MM.1S (cell line): ENCODE measurements around the gene POM121L2.

Experiments
- DNase-seq: peaks from one replicate; pipeline ENCODE4 v3.0.0-alpha.2; 2015
- H2AFZ ChIP-seq: fragments of 300-600 bp; sonication (generic); 2 replicates; pipeline ENCODE4 v1.6.0; 2016; ENCODE audit warnings: antibody characterized with exemption, low read length
- H3F3A ChIP-seq: fragments of 300-600 bp; sonication (generic); 2 replicates; pipeline ENCODE4 v1.6.1; 2016; ENCODE audit warnings: mild to moderate bottlenecking, antibody characterized with exemption, low read length, moderate library complexity, mixed read lengths; ENCODE audit not compliant: insufficient read depth
- H3K27ac ChIP-seq: fragments of 300-600 bp; sonication (generic); 2 replicates; pipeline ENCODE4 v1.5.1; 2016; ENCODE audit warnings: mild to moderate bottlenecking, low read length
- H3K27me3 ChIP-seq: fragments of 300-600 bp; sonication (generic); replicated peaks from 2 replicates; pipeline ENCODE4 v1.6.0; 2016; ENCODE audit warnings: low read length; ENCODE audit not compliant: insufficient read depth
- H3K36me3 ChIP-seq: fragments of 300-600 bp; sonication (generic); replicated peaks from 2 replicates; pipeline ENCODE4 v1.6.1; 2016; ENCODE audit warnings: mild to moderate bottlenecking, low read length, mixed read lengths; ENCODE audit not compliant: insufficient read depth
- H3K4me1 ChIP-seq: fragments of 300-600 bp; sonication (generic); 2 replicates; pipeline ENCODE4 v1.6.1; 2016; ENCODE audit warnings: low read length, mixed read lengths
- H3K4me2 ChIP-seq: fragments of 300-600 bp; sonication (generic); 2 replicates; pipeline ENCODE4 v1.6.0; 2016; ENCODE audit warnings: low read depth, low read length
- H3K4me3 ChIP-seq: fragments of 300-600 bp; sonication (generic); 2 replicates; pipeline ENCODE4 v1.5.1; 2016; ENCODE audit warnings: low read length, mixed read lengths
- H3K79me2 ChIP-seq: fragments of 300-600 bp; sonication (generic); 2 replicates; pipeline ENCODE4 v1.6.1; 2016; ENCODE audit warnings: mixed run types, low read length, mixed read lengths
- H3K9ac ChIP-seq: fragments of 300-600 bp; sonication (generic); 2 replicates; pipeline ENCODE4 v1.6.1; 2016; ENCODE audit warnings: low read length, mixed read lengths
- H3K9me2 ChIP-seq: fragments of 300-600 bp; sonication (generic); replicated peaks from 2 replicates; pipeline ENCODE4 v1.6.1; 2016; ENCODE audit warnings: mild to moderate bottlenecking, low read length, mixed read lengths; ENCODE audit not compliant: insufficient read depth
- H3K9me3 ChIP-seq: fragments of 300-600 bp; sonication (generic); replicated peaks from 2 replicates; pipeline ENCODE4 v1.6.1; 2016; ENCODE audit warnings: mild to moderate bottlenecking, low read length, mixed read lengths; ENCODE audit not compliant: insufficient read depth
- H4K20me1 ChIP-seq: fragments of 300-600 bp; sonication (generic); 2 replicates; pipeline ENCODE4 v1.6.1; 2016; ENCODE audit warnings: mild to moderate bottlenecking, low read length, moderate library complexity, mixed read lengths; ENCODE audit not compliant: insufficient read depth
- EZH2 ChIP-seq: fragments of 300-600 bp; sonication (generic); optimal IDR thresholded peaks from 2 replicates; pipeline ENCODE3; 2017; ENCODE audit warnings: low read depth, mild to moderate bottlenecking, antibody characterized with exemption, low read length, mixed read lengths
- EZH2phosphoT487 ChIP-seq: fragments of 300-600 bp; sonication (generic); IDR thresholded peaks from 2 replicates; pipeline ENCODE4 v1.6.1; 2018; ENCODE audit warnings: antibody characterized with exemption, low read length
- TF ChIP-seq, protein P1 (sequence below): fragments of 300-600 bp; sonication (generic); IDR thresholded peaks from 2 replicates; pipeline ENCODE4 v1.5.1; 2016; ENCODE audit warnings: antibody characterized with exemption, low read length, mixed read lengths

The POM121L2 gene

DNA sequence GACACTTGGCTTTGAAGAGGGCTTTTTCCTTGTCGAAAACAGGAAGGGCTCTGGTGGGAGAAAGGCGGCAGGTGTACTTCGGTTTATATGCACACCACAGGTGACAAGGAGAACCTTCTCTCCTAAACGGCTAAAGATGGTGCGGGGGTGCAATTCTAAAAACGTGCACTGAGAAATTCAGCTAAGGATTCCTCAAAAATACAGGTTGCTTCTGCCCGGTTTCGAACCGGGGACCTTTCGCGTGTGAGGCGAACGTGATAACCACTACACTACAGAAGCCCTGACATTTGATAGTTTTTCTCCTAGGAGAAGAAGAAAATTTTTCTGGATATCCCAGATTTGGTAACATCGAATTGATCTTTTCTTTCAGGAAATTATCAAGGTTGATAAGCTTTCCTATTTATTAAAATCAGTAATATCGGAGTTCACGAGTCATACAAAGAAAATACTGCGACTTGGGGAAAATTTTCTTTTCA is 32.0 kb downstream of the POM121L2 start:
- H3K9me3 ChIP-seq: no peaks in the 10 kb centered on the region
- no peaks in the 10 kb centered on the region for H3F3A ChIP-seq
- no peak overlapping the region for H3K9ac ChIP-seq
- H3K27ac ChIP-seq: no peak overlapping the region
- no peak overlapping the region for H3K4me2 ChIP-seq
- no peaks in the 10 kb centered on the region for H3K79me2 ChIP-seq
- DNase-seq: no peak
- H2AFZ ChIP-seq: no peak overlapping the region
- no peak overlapping the region for H3K4me3 ChIP-seq
- no peaks in the 10 kb centered on the region for H3K27me3 ChIP-seq
- H4K20me1 ChIP-seq: no peaks in the 10 kb centered on the region
- H3K9me2 ChIP-seq: no peaks in the 10 kb centered on the region
- TF ChIP-seq, protein P1, sequence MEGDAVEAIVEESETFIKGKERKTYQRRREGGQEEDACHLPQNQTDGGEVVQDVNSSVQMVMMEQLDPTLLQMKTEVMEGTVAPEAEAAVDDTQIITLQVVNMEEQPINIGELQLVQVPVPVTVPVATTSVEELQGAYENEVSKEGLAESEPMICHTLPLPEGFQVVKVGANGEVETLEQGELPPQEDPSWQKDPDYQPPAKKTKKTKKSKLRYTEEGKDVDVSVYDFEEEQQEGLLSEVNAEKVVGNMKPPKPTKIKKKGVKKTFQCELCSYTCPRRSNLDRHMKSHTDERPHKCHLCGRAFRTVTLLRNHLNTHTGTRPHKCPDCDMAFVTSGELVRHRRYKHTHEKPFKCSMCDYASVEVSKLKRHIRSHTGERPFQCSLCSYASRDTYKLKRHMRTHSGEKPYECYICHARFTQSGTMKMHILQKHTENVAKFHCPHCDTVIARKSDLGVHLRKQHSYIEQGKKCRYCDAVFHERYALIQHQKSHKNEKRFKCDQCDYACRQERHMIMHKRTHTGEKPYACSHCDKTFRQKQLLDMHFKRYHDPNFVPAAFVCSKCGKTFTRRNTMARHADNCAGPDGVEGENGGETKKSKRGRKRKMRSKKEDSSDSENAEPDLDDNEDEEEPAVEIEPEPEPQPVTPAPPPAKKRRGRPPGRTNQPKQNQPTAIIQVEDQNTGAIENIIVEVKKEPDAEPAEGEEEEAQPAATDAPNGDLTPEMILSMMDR: no peak
- TF ChIP-seq EZH2phosphoT487: no peak
- no peak for TF ChIP-seq EZH2
- H3K4me1 ChIP-seq: no peaks in the 10 kb centered on the region
- H3K36me3 ChIP-seq: no peaks in the 10 kb centered on the region

DNA sequence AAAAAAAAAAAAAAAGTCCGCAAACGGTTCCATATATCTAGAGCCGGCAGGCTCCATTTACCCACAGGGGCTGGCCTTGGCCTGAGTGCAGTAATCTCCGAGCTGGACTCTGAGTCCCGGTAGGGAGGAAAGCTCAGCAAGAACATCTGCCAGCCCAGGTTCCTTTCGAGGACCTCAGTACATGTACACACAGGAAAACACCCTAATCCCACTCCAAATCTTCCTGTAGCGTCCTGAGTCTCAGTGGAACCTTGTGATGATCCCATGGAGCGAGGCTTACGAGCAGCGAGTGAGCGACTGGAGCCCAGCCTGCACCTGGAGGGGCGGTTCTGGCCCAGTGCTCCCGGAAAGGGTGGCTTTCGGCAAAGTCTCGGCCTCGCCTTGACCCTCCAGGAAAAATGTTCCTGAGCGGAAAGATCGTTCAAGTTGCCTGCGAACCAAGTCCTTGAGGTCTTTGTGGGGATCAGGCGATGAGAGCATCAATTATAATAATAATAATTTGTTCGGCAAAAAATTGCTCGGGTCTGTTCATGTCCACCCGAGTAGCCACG is 32.5 kb downstream of the POM121L2 start:
- Histone ChIP-seq H3K27me3 (0 out of 2 replicates have a peak, but pooled peaks cover 3% of the 10 kb centered on the region), H3K36me3 (no peaks in the 10 kb centered on the region), H3K4me2 (no peak overlapping the region), H3K4me3 (no peak overlapping the region), H3F3A (no peaks in the 10 kb centered on the region), H2AFZ (no peak overlapping the region), H3K9me3 (no peaks in the 10 kb centered on the region), H3K9me2 (no peaks in the 10 kb centered on the region), H3K79me2 (no peaks in the 10 kb centered on the region), H3K27ac (no peak overlapping the region), H3K9ac (no peak overlapping the region), H3K4me1 (no peaks in the 10 kb centered on the region), H4K20me1 (no peaks in the 10 kb centered on the region)
- no peak for DNase-seq
- TF ChIP-seq EZH2: no peak
- no peak for TF ChIP-seq EZH2phosphoT487
- TF ChIP-seq, protein P1: no peak

DNA sequence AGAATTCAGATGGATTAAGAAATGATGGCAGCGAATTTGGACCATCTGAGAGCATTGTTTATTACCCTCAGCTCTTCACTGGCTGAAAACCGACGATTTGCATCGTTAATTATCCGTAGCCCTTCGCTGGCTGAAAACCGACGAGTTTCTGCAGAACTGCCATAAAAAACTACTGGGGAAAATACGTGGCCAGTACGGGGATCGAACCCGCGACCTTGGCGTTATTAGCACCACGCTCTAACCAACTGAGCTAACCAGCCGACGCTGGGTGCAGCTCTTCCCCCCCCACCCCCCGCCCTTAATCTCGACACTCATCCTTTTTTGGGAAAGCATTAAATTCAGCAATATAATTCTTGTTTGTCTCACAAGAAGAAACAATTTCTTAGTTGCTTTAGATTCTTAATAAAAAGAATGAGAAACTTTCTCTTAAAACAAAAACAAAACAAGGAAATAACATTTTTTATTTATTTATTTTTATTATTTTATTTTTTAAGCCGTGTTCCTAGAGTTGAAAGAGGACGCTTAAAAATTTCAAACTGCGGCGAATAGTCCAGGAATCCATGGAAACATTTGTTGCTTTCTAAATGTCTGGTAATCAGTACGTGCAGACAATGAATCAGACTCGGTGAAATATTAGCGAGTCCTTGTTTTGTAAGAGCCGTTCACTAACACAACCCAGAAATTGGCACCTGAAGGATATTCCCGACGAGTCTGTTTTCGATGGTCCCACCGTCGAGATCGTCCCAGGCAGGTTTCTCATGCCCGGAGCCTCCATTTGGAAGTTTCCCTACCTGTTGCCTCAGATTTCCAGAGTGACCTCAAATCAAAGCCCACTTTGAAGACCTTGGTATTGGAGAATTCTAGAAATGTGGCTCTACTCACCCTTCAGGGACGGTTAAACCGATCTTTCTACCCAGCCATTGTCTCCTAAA is 36.8 kb downstream of the POM121L2 start:
- Histone ChIP-seq H3K4me1 (no peaks in the 10 kb centered on the region), H3K27ac (no peak overlapping the region), H3K4me3 (no peak overlapping the region), H3K9ac (no peak overlapping the region), H4K20me1 (no peaks in the 10 kb centered on the region), H2AFZ (no peak overlapping the region), H3K4me2 (no peak overlapping the region), H3K36me3 (no peaks in the 10 kb centered on the region), H3K9me3 (no peaks in the 10 kb centered on the region), H3K9me2 (no peaks in the 10 kb centered on the region), H3K27me3 (0 out of 2 replicates have a peak, but pooled peaks cover 7% of the 10 kb centered on the region), H3K79me2 (no peaks in the 10 kb centered on the region), H3F3A (no peaks in the 10 kb centered on the region)
- DNase-seq: no peak
- TF ChIP-seq, protein P1: no peak
- no peak for TF ChIP-seq EZH2phosphoT487
